ENCODE measurements around the gene CBLN3.

Gene CBLN3

DNA sequence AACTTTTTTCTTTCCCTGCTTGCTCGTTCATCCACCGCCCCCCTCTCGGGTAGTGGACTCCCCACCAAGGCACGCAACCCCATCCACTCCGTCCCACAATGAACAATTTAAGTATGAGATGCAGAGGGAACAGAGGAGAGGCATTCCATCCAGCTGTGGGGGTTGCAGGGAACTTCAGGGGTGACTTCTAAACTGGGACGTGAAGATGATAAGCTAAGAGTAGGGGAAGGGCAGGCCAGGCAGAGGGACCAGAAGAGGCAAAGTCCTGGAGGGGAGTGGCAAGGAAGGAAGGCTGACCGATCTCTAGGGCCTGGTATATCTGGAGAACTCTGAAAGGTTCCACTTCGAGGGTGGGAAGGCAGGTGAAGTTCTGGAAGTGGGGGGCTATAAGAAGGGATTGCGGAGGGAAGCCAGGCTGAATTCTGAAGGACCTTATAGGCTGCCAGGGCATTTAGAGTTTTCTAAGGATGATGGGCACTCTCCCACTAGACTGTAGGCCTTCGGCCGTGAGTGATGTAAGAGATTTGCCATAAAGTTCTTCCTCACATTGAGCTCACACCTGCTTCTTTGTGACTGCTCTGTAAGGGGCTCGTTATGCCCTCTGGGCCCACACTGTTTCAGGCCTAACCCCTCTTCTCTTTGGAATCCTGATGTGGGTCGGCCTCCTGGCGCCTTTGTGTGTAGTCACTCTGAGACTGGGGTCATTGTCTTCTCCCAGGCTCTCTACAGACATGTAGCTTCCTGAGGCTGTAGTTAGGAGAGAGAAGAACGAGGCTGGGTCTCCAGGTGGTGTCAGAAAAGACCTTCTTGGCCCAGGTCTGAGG lies 49.3 kb downstream of the CBLN3 start:
- no peak for DNase-seq

GRCh38 chr14:24378981-24379906 lies 50.2 kb downstream of the CBLN3 start:
- no peak for DNase-seq

DNA sequence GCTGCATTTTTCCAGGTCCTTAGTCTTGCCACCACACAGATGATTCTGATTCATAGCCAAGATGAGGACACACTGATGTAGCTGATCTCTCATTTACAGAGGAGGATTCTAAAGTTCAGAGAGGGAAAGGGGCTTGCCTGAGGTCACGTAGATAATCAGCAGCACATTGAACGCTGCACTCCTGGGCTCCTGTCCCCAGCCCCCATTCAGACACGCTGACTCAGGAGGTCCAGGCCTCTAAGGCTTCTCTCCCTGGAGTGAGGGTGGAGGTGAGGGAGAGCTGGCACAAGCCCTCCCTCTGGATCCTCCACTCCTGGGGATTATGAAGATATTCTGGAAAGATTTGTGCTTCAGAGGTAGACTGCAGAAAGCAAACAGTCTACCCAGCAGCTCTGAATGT lies 51.1 kb downstream of the CBLN3 start:
- no peak for DNase-seq

- no peak for DNase-seq
Measured at GRCh38 chr14:24377657-24378056, 51.8 kb downstream of the CBLN3 start.

GRCh38 chr14:24377126-24377525 lies 52.3 kb downstream of the CBLN3 start:
- no peak for DNase-seq

Measured in suppressor macrophage (primary cell).